Glomerular visceral epithelial cell (primary cell): ENCODE measurements around the gene RBFOX2.
"Not testable (repeated sequence)": the region's sequence is repeated elsewhere in the genome, so short reads cannot be mapped to it uniquely, and the experiment has no call there.

ENCODE experiments used
- DNase-seq: peaks from one replicate; pipeline ENCODE4 v3.0.0-alpha.2; 2016; ENCODE audit errors: extremely low spot score

Gene RBFOX2

DNA sequence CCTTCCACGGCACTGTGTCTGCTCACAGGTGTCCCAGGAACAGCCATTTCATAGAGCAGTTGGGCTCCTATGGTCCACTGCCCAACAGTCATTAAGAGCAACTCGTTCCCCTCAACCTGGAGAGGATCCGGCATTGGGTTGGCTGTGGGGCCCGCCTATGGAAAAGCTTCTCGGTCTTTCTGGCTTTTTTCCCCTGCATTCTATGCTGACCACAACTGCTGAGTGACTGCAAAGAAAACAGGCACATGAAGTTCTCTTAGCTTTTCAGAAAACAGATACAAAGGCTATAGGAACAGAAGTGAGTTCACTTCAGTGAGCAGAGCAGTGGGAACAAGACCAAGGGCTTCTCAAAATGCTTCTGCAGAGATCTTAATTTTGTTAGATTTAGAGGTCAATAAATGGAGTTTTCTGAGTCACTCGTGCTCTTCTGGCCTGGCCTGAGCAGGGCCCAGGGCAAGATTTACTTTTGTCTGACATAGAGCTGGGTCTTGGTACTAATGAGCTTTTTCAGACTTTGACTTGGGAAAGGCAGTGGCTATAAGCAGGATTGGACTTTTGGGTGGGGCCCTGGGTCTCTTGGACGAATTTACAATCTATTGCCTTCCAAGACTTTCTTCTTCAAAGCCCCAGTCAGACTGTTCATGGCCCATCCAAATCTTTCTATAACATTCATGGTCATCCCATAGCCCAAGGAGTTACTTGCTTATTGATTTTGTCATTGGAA is 324.6 kb downstream of the RBFOX2 start:
- DNase-seq: no peak

DNA sequence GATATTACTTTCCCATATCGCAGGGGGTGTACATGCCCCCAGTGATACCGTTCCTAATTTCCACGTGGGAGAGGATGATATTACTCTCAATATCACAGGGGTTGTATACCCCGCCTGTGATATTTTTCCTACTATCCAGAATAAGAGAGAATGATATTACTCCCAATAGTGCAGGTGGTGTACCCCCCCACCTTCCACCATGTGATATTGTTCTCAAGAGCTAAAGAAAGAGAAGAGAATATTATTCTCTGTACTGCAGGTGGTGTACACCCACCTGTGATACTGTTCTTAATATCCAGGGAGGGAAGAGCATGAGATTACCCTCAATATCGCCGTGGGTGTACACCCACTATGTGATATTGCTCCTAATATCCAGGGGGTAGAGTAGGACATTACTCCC is 328.8 kb downstream of the RBFOX2 start:
- not testable (repeated sequence) for DNase-seq

DNA sequence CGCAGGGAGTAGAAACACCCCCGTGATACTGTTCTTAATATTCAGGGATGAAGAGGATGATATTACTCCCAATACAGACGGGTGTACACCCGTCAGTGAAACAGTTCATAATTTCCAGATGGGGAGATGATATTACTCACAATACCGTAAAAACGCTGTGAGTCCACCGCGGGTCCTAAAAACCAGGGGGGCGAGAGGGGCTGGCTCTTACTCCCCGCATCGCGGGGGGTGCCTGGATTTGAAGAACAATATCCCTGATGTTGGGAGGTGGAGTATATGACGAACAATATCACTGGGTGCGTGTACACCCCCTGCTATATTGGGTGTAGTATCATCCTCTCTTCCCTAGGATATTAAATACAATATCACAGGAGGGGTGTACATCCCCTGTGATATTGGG is 331.5 kb downstream of the RBFOX2 start:
- no peak for DNase-seq

DNA sequence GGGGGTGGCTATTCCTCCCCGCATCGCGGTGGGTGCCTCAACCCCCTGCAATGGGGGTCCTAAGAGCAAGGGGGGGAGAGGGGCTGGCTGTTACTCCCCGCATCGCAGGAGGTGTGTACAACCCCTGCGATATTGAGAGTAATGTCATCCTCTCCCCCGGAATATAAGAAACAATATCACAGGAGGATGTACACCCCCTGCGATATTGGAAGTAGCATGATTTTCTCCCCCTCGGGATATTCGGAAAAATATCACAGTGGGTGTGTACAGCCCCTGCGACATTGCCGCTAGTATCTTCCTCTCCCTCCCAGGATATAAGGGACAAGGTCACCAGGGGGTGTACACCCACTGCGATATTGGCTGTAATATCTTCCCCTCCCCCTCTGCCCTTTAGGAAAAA is 333.4 kb downstream of the RBFOX2 start:
- no peak for DNase-seq

DNA sequence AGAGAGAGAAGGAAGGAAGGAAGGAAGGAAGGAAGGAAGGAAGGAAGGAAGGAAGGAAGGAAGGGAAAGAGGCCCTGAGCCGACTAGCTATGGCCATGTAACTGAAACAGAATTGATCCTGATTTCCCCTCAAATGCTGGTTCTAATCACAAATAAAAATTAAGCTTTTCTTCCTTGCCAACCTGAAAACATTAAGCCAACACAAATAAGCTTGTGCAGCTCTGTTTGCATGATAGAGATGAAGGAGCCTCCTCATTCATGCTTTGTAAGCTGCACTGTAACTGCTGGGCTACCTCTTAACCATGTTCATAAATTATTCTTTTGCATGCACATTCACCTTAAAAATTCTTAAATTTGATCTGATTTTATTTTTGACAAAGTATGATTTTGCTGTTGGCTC is 338.6 kb downstream of the RBFOX2 start:
- DNase-seq: no peak

DNA sequence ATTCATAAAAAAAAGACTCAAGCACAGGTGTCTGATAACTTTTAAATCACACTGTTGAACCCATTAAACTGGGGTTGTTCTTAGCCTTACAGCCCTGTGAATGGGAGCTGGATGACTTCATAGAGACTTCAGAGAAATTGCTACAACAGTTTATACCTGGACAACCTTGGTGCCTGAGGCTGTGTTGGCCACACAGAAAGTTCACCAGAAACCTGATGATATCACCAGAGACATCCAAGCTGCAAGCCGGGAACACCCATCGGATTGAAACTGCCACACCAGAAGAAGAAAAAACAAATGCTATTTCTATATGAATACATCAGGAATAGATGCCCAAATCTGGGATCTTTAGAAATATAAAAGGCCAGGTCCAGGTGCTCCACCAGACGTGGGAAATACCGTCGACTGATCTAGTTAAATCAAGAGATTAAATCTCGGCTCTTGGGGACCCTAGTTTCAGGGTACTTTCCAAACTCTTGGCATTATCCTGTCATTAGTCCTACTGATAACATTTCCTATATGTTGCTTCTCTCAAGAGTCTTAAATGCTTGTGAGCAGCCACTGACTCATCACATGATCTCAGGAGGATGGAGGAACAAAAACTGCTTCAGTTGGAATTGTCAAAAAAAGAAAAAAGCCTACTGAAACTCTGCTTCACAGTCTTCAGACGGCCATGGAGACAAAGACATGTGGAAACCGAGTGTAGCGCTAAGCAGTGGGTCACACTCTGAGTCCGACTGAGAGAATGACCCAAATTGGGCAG is 339.5 kb downstream of the RBFOX2 start:
- no peak for DNase-seq
